ENCODE results near the gene TAF11. TPM values are rescaled to one million over a fixed set of nuclear protein-coding genes. Genes with fewer than 3 reads are reported as not detected.
A peak's percentile ranks its signal among the peaks of the same experiment; 100 is the strongest.
"Not testable (repeated sequence)": the region's sequence is repeated elsewhere in the genome, so short reads cannot be mapped to it uniquely, and the experiment has no call there.

The TAF11 gene, protein sequence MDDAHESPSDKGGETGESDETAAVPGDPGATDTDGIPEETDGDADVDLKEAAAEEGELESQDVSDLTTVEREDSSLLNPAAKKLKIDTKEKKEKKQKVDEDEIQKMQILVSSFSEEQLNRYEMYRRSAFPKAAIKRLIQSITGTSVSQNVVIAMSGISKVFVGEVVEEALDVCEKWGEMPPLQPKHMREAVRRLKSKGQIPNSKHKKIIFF
- 37.2 and 38.4 TPM in 2 replicates for total RNA-seq

DNA sequence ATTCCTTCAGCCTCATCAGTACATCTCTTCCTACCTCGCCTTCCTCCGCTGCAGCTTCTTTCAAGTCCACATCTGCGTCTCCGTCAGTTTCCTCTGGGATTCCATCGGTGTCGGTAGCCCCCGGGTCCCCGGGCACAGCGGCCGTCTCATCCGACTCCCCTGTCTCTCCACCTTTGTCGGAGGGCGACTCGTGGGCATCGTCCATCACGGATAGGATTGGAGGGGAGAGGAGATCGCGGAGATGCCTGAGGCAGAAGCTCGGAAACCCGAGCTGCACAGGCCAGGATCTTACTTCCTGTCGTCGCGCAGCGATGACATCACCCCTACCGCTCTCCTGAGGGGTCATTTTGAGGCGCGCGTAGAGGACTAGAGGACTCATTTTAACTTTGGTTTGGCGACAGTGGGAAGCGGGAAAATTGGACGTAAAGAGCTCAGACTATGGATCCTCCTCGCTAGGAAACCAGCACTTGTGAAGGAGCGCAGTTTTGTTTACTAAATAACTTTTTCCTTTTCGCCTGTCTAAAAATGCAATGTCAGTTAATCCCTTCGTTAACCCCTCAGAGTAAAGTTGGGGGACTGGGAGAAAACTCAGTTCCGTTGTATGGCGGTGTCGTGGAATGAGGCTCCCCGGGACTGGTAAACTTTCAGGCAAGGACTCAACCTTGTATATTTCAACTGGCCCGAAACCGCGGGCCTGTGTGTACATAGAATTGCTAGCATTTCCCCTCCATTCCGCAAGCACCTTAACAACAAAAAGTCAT is at the start of gene TAF11:
TSS of gene TAF11 (minus strand) at position 290 of the 761 bp plus-strand sequence. CDS start at position 205, 85 bp downstream.
- peaks cover 28% of the 10 kb centered on the region for H3K4me1 Mint-ChIP-seq (ENCODE audit: low read depth)

DNA sequence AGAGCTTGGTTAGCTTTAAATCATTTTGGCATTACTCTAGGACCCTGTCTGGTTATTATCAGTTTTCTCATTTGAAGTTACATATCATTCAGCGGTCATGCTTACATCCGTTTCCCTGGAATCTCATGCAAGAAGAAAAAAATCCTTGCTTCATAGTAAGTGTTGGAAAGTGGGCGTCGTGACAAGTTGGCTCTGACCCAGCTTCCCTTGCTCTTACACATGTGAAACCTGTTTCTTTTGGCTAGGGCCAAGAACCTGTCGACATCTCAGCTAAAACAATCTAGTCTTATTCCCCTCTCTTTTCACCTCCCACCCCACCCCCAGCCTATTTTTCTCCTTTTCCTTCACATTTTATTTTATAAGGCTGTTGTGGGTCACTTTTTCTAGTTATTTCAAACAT is 46.7 kb upstream of the TAF11 start:
- H3K4me3 Mint-ChIP-seq = no peak overlapping the region
- H3K27me3 Mint-ChIP-seq (ENCODE audit: insufficient read depth) = peaks cover 7% of the 10 kb centered on the region
- H3K9me3 Mint-ChIP-seq = no peaks in the 10 kb centered on the region
- H3K4me1 Mint-ChIP-seq (ENCODE audit: low read depth) = no peaks in the 10 kb centered on the region
- no peak for DNase-seq (ENCODE audit: low spot score)
- H3K27ac Mint-ChIP-seq = no peak overlapping the region
- H3K36me3 Mint-ChIP-seq (ENCODE audit: low read depth) = no peaks in the 10 kb centered on the region
- intact Hi-C loops (cut with micrococcal nuclease) = no loop called here

More for the DNA sequence above, at the start of gene TAF11:
- DNase-seq (ENCODE audit: low spot score) = peak; percentile 86
- Mint-ChIP-seq H3K9me3 (peaks cover 3% of the 10 kb centered on the region), H3K27ac (peak within 1 kb of the TSS; percentile 96), H3K4me3 (peak within 1 kb of the TSS; percentile 98), H3K27me3 (ENCODE audit: insufficient read depth) (peaks cover 3% of the 10 kb centered on the region), H3K36me3 (ENCODE audit: low read depth) (peaks cover 21% of the 10 kb centered on the region)
- intact Hi-C loops (cut with micrococcal nuclease) = loop anchor here (1.0 to 10.0 kb wide), 8 partner anchors 95 to 651 kb away; partner anchors contain the start of genes BLTP3A, DEF6, HMGA1 and ILRUN

DNA sequence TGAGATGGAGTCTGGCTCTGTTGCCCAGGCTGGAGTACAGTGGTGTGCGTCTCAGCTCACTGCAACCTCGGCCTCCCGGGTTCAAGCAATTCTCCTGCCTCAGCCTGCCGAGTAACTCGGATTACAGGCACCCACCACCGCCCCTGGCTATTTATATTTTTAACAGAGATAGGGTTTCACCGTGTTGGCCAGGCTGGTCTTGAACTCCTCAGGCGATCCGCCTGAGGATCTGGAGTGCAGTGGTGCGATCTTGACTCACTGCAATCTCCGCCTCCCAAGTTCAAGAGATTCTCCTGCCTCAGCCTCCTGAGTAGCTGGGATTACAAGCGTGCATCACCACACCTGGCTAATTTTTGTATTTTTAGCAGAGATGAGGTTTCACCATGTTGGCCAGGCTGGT is 44.4 kb upstream of the TAF11 start:
- H3K4me1 Mint-ChIP-seq (ENCODE audit: low read depth); intact Hi-C loops (cut with micrococcal nuclease); H3K27ac Mint-ChIP-seq; DNase-seq (ENCODE audit: low spot score); H3K36me3 Mint-ChIP-seq (ENCODE audit: low read depth); H3K4me3 Mint-ChIP-seq; H3K9me3 Mint-ChIP-seq: not testable (repeated sequence)
- H3K27me3 Mint-ChIP-seq (ENCODE audit: insufficient read depth) = peaks cover 10% of the 10 kb centered on the region

DNA sequence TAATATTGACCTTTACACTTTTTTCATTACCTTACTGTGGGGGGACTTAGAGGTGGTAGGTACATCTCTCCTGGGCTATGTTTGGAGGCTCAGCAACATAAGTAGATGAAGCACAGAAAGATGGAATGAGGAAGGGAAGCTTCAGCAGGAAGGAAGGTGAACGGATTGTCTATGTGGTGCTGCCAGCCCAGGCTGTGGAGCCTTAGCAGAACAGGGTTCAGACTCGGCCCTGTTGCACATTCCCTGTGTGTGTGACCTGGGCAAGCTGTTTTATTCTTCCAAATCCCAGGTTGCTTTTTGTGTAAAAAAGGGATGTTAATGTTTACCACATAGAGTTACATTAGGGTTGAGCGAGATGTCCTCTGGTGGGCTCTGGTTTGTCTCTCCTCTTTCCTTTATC is 42.4 kb upstream of the TAF11 start:
- Mint-ChIP-seq H3K27me3 (ENCODE audit: insufficient read depth) (peaks cover 14% of the 10 kb centered on the region), H3K4me1 (ENCODE audit: low read depth) (no peaks in the 10 kb centered on the region), H3K36me3 (ENCODE audit: low read depth) (no peaks in the 10 kb centered on the region), H3K27ac (no peak overlapping the region), H3K9me3 (no peaks in the 10 kb centered on the region), H3K4me3 (no peak overlapping the region)
- intact Hi-C loops (cut with micrococcal nuclease) = no loop called here
- DNase-seq (ENCODE audit: low spot score) = no peak

DNA sequence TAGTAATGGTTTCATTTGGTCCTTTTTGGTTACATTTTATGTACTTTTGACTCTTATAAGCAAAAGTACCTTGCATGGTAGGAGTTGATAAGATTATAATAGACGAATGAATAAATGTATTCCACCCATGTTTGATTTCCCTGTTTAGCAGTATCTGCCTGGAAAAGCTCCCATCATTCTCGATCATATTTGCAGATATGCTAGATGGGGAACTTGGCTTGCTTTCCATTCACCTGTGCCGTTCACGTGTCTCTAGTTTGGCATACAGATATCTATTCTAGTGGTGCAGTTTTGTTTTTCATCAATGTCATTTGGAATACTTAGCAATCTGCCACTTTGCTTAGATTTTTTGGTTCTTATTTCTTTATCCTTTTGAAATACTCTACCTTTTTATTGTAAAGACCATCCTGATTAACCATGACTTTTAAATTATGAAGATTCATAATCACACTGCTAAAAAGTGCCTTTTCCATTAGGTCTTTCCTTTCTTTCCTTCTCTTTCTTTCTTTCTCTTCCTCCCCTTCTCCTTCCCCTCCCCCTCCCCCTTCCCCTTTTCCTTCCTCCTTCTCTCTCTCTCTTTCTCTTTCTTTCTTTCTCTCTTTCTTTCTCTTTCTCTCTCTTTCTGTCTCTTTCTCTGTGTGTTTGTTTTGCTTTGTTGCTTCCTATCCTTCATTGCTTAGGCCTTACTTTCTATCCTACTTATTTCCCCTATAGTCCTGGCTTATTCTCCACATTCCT is 41.6 kb upstream of the TAF11 start:
- Mint-ChIP-seq H3K36me3 (ENCODE audit: low read depth) (no peaks in the 10 kb centered on the region), H3K4me1 (ENCODE audit: low read depth) (no peaks in the 10 kb centered on the region), H3K9me3 (no peaks in the 10 kb centered on the region), H3K4me3 (no peak overlapping the region), H3K27ac (no peak overlapping the region), H3K27me3 (ENCODE audit: insufficient read depth) (peaks cover 8% of the 10 kb centered on the region)
- intact Hi-C loops (cut with micrococcal nuclease) = no loop called here
- no peak for DNase-seq (ENCODE audit: low spot score)

DNA sequence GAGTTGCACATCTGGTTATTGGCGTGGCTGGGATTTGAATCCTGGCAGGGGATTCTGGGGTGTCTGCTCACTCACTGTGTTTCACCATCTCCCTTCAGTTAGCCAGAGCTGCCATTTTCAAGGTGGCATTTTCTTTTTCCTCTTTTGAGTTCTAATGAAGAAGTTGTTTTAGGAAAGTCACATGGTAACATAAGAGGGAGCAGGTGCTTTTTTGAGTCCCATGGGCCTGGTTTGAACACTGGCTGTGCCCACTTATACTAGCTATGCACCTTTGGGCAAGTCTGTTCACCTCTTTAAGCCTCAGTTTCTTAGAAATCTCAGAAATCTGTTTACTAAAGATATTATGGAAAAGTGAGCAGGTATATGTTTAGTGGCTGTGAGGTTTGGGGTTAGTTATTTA is 40.9 kb upstream of the TAF11 start:
- no peak for DNase-seq (ENCODE audit: low spot score)

DNA sequence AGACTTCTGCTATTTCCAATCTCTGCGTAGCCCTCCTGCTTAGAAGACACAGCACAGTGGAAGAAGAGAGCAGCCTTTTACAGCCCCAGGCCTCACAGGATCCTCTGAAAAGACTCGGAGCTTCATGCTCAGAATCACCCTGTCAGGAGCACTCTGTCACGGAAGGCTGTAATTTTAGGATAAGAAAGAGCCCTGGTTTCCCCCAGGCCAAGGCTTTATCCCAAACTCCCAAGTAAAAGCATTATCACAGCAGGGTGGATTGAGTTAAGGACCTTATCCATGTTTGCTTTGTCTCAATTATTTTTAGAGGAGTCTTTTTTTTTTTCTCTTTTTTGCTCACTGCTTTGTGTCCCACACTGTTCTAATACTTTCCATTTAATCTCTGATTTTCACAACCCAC is 40.4 kb upstream of the TAF11 start:
- H3K9me3 Mint-ChIP-seq = no peaks in the 10 kb centered on the region
- H3K36me3 Mint-ChIP-seq (ENCODE audit: low read depth) = no peaks in the 10 kb centered on the region
- H3K27ac Mint-ChIP-seq = no peak overlapping the region
- no peak for DNase-seq (ENCODE audit: low spot score)
- intact Hi-C loops (cut with micrococcal nuclease) = no loop called here
- H3K27me3 Mint-ChIP-seq (ENCODE audit: insufficient read depth) = peaks cover 8% of the 10 kb centered on the region
- no peaks in the 10 kb centered on the region for H3K4me1 Mint-ChIP-seq (ENCODE audit: low read depth)
- H3K4me3 Mint-ChIP-seq = no peak overlapping the region

More for the DNA sequence above, 40.9 kb upstream of the TAF11 start:
- H3K27me3 Mint-ChIP-seq (ENCODE audit: insufficient read depth) = peaks cover 8% of the 10 kb centered on the region
- intact Hi-C loops (cut with micrococcal nuclease) = no loop called here
- H3K36me3 Mint-ChIP-seq (ENCODE audit: low read depth) = no peaks in the 10 kb centered on the region
- no peaks in the 10 kb centered on the region for H3K9me3 Mint-ChIP-seq
- no peaks in the 10 kb centered on the region for H3K4me1 Mint-ChIP-seq (ENCODE audit: low read depth)
- no peak overlapping the region for H3K27ac Mint-ChIP-seq
- H3K4me3 Mint-ChIP-seq = no peak overlapping the region

DNA sequence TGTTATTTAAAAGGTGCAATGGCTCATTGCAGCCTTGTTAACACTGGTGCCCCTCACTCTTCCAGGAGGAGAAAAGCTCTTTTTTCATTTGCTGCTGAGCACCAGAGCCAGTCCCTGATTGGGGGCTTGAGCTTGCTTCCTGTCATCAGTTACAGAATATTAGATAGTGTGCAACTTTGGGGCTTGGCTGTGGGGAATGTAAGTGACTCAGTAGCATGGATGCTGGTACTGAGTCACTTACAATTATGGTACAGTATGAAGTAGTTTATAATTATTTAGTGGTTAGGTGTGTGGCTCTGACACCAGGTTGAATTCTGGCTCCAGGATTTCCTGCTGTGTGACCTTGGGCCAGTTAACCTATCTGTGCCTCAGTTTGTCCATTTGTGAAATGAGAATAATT is 38.8 kb upstream of the TAF11 start:
- Mint-ChIP-seq H3K36me3 (ENCODE audit: low read depth) (no peaks in the 10 kb centered on the region), H3K4me3 (no peak overlapping the region), H3K27ac (no peak overlapping the region), H3K4me1 (ENCODE audit: low read depth) (no peaks in the 10 kb centered on the region), H3K9me3 (no peaks in the 10 kb centered on the region), H3K27me3 (ENCODE audit: insufficient read depth) (peaks cover 8% of the 10 kb centered on the region)
- DNase-seq (ENCODE audit: low spot score) = no peak
- intact Hi-C loops (cut with micrococcal nuclease) = no loop called here

DNA sequence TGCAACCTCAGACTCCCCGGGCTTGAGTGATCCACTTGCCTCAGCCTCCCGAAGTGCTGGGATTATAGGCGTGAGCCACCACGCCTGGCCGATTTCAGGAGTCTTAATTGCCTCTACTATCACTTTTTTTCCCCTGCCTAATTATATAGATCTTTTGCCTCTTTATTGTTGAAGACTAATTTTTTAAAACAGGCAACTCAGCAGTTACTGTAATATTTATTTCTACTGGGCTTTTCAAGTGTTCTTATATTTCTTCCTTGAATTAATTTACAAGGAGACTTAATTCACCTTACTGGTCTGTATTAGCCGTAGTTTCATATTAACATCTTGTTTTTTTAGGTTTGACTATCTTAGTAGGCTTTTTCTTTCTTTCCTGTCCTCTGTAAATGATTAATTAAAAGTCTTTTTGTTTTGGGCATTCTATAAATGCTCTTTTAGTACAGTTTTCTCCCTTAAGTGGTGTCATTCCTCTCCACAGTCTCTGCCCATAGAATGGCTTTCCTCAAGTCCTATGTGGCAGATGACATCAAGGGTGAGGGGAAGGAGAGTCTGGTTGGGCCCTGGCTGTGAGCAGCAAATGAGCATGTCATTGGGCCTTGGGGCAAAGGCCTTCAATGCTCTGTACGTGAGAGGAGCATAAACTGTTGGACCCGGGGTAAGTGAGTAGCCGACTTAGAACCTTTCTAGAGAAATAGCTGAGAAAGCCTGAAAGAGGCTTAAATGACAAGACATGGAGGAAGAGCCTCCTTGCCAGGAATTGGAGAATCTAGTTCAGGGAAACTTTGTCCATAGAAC is 37.2 kb upstream of the TAF11 start:
- no peak for DNase-seq (ENCODE audit: low spot score)
- Mint-ChIP-seq H3K9me3 (no peaks in the 10 kb centered on the region), H3K27me3 (ENCODE audit: insufficient read depth) (peaks cover 9% of the 10 kb centered on the region), H3K4me1 (ENCODE audit: low read depth) (no peaks in the 10 kb centered on the region), H3K4me3 (no peak overlapping the region), H3K36me3 (ENCODE audit: low read depth) (no peaks in the 10 kb centered on the region), H3K27ac (no peak overlapping the region)
- intact Hi-C loops (cut with micrococcal nuclease) = no loop called here

DNA sequence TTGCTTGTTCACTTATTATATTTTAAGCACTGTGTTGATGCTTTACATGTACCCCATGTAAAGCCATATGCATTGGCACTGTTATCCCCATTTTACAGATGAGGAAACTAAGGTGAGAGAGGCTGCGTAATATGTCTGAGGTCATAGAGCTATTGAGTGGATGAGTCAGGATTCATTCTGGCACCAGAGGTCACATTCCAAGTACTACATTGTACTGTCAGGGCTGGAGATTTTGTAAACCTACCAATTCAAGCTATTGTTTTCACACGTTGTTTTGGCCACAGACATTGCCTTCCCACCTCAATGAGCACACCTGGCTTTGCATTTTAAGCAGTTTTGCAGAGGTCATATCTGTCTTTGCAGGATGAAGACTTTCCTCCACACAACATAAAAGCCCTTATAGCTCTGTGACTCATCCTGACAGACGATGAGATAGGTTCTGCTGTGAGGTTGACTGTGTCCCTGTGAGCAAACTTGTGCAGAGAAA is 34.4 kb upstream of the TAF11 start:
- H3K27me3 Mint-ChIP-seq (ENCODE audit: insufficient read depth) = peaks cover 10% of the 10 kb centered on the region
- H3K9me3 Mint-ChIP-seq = no peaks in the 10 kb centered on the region
- H3K4me1 Mint-ChIP-seq (ENCODE audit: low read depth) = no peaks in the 10 kb centered on the region
- H3K36me3 Mint-ChIP-seq (ENCODE audit: low read depth) = peaks cover 4% of the 10 kb centered on the region
- no peak overlapping the region for H3K4me3 Mint-ChIP-seq
- intact Hi-C loops (cut with micrococcal nuclease) = no loop called here
- H3K27ac Mint-ChIP-seq = no peak overlapping the region
- DNase-seq (ENCODE audit: low spot score) = no peak

DNA sequence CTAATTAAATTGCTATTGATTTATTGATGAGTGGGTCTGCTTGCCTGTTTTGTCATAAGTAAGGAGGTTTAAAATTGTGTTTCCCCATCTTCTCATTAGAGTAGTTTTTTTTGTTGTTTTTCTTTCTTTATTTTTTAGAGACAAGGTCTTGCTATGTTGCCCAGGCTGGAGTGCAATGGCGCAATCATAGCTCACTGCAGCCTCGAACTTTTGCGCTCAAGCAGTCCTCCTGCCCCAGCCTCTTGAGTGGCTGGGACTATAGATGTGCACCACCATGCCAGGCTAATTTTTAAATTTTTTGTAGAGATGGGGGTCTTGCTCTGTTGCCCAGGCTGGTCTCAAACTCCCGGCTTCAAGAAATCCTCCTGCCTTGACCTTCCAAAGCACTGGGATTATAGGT is 32.3 kb upstream of the TAF11 start:
- no peaks in the 10 kb centered on the region for H3K9me3 Mint-ChIP-seq
- no peak overlapping the region for H3K27ac Mint-ChIP-seq
- DNase-seq (ENCODE audit: low spot score) = no peak
- peaks cover 6% of the 10 kb centered on the region for H3K27me3 Mint-ChIP-seq (ENCODE audit: insufficient read depth)
- H3K4me3 Mint-ChIP-seq = no peak overlapping the region
- H3K4me1 Mint-ChIP-seq (ENCODE audit: low read depth) = no peaks in the 10 kb centered on the region
- intact Hi-C loops (cut with micrococcal nuclease) = no loop called here
- peaks cover 4% of the 10 kb centered on the region for H3K36me3 Mint-ChIP-seq (ENCODE audit: low read depth)

DNA sequence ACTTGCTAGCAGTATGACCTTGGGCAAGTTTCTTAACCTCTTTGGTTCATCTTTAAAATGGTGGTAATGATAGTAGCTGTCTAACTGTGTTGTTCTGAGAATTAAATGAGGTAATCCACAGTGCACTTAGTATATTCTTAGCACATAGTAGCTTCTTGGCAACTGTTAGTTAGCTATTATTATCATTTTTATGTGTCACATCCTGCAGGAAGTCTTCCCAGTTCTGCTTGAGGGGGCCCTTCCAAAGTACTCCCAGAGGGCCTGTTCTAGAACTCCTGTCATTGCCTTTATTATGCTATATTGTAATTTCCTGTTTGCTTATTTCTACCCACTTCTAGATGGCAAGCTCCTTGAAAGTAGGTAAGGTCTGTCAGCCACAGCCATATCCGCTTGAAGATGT is 31.8 kb upstream of the TAF11 start:
- Mint-ChIP-seq H3K9me3 (no peaks in the 10 kb centered on the region), H3K36me3 (ENCODE audit: low read depth) (peaks cover 4% of the 10 kb centered on the region), H3K4me3 (no peak overlapping the region), H3K27me3 (ENCODE audit: insufficient read depth) (peaks cover 6% of the 10 kb centered on the region), H3K27ac (no peak overlapping the region), H3K4me1 (ENCODE audit: low read depth) (no peaks in the 10 kb centered on the region)
- intact Hi-C loops (cut with micrococcal nuclease) = no loop called here
- DNase-seq (ENCODE audit: low spot score) = no peak

Measured in activated T-helper 1 cell treated with anti-CD3 and anti-CD28 coated beads, Interleukin-12 subunit alpha, Interleukin-12 subunit beta, Interleukin-2, Interleukin-4 antibody, amounts not matched to agents 30 ng/mL and 10 ng/mL and 1 ng/mL, durations not matched to agents 14 hours and 24 hours and 36 hours (primary cell).